HL-60 (cell line): ENCODE data around the gene MSI2.

Experiments used
- DNase-seq, 2 experiments: peaks; one replicate each; pipeline ENCODE4 v3.0.0-alpha.2; 2010 to 2020; ENCODE audit warnings: low read depth in 1 of 2, low spot score in 1 of 2
- H3K27ac ChIP-seq: fragments of 250-450 bp; sonication (Bioruptor Pico); replicated peaks from 2 replicates; pipeline ENCODE4 v1.5.1; 2020; ENCODE audit warnings: mild to moderate bottlenecking, moderate library complexity
- H3K27me3 ChIP-seq: fragments of 250-450 bp; sonication (Bioruptor Pico); 2 replicates; pipeline ENCODE4 v1.5.1; 2021; ENCODE audit warnings: mild to moderate bottlenecking, moderate library complexity; ENCODE audit not compliant: insufficient read depth, poor library complexity, severe bottlenecking
- H3K4me3 ChIP-seq: replicated peaks from 2 replicates; pipeline ENCODE4 v1.5.1; 2011; ENCODE audit warnings: mild to moderate bottlenecking, control low read depth, low read length; ENCODE audit not compliant: insufficient read depth
- CTCF ChIP-seq: IDR thresholded peaks from one replicate; pipeline ENCODE4 v1.5.1; 2011; ENCODE audit warnings: low read length, control low read depth, inconsistent platforms; ENCODE audit not compliant: insufficient read depth
- GABPA ChIP-seq: IDR thresholded peaks from 2 replicates; pipeline ENCODE4 v1.6.1; 2012; ENCODE audit warnings: low read depth
- POLR2AphosphoS5 ChIP-seq: IDR thresholded peaks from 2 replicates; pipeline ENCODE4 v1.6.1; 2012; ENCODE audit warnings: low read depth
- REST ChIP-seq: IDR thresholded peaks from 2 replicates; pipeline ENCODE4 v1.6.1; 2012; ENCODE audit warnings: low read depth; ENCODE audit not compliant: insufficient replicate concordance
- SPI1 ChIP-seq: IDR thresholded peaks from 2 replicates; pipeline ENCODE4 v1.6.1; 2012; ENCODE audit warnings: low read depth, mild to moderate bottlenecking, borderline replicate concordance

The MSI2 gene

GRCh38 chr17:57649191-57649590 is 392.9 kb downstream of the MSI2 start:
- no peak for DNase-seq
- H3K27ac ChIP-seq, result no peak overlapping the region
- TF ChIP-seq POLR2AphosphoS5 (no peak), GABPA (no peak), CTCF (no peak), SPI1 (no peak), REST (no peak)
- H3K4me3 ChIP-seq, result no peak overlapping the region
- no peaks in the 10 kb centered on the region for H3K27me3 ChIP-seq

- Histone ChIP-seq H3K27ac (no peak overlapping the region), H3K27me3 (no peaks in the 10 kb centered on the region), H3K4me3 (no peak overlapping the region)
- no peak for DNase-seq
- TF ChIP-seq REST (no peak), SPI1 (no peak), GABPA (no peak), POLR2AphosphoS5 (no peak)
Observed at GRCh38 chr17:57649731-57650484, 393.6 kb downstream of the MSI2 start.

- no peak for DNase-seq
- no peak for TF ChIP-seq CTCF
- no peak for TF ChIP-seq POLR2AphosphoS5
- no peak for TF ChIP-seq GABPA
- no peak for TF ChIP-seq SPI1
- TF ChIP-seq REST, result no peak
- no peak overlapping the region for H3K4me3 ChIP-seq
- no peaks in the 10 kb centered on the region for H3K27me3 ChIP-seq
- H3K27ac ChIP-seq, result no peak overlapping the region
Observed at GRCh38 chr17:57650548-57650947, 394.2 kb downstream of the MSI2 start.
